NCI-H146 treated with DMSO at 0.1 percent for 48 hours (cell line): Measurements from ENCODE around the gene HSD3B1.
"Not testable (repeated sequence)": the region's sequence is repeated elsewhere in the genome, so short reads cannot be mapped to it uniquely, and the experiment has no call there.

ENCODE experiments used
- DNase-seq: peaks from one replicate; lab custom pipeline; 2025; ENCODE audit not compliant: unreplicated experiment; lab: John Stamatoyannopoulos, UW

The HSD3B1 gene

DNA sequence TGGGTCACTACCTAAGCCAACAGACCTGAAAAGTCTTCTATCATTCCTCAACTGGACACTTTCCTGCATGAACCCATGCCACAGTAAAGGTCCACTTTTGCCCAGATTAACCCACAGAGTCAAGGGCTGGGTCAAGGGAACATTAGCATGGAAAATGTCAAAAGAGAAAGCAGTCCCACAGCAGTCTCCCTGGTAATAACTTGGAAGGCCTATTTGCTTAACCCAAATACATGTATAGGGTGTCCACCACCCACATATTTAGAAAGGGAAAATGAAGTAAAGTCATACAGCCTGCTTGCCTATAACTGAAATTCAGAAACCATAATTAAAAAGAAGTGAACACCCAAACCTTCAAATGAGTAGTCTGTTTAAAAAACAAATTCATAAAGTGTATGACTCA lies 16.1 kb upstream of the HSD3B1 start:
- no peak for DNase-seq

DNA sequence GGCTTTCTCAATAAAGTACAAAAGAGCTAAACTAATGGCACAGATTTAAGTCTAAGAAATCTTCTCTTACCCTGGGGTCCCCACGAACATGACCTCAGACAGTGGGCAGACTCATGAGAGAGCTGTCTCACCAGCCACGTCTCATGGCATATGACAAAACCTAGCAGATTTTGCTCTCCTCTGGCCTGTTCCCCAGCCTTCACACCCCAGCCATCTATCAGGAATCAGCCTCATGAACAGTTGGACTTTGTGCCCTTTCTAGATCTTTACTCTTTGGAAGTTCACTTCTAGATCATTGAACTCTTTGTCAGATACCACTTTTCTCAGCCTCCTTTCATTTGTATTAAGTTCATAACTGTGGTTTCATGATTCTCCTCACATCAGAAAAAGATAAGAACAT lies 14.2 kb upstream of the HSD3B1 start:
- DNase-seq: no peak

DNA sequence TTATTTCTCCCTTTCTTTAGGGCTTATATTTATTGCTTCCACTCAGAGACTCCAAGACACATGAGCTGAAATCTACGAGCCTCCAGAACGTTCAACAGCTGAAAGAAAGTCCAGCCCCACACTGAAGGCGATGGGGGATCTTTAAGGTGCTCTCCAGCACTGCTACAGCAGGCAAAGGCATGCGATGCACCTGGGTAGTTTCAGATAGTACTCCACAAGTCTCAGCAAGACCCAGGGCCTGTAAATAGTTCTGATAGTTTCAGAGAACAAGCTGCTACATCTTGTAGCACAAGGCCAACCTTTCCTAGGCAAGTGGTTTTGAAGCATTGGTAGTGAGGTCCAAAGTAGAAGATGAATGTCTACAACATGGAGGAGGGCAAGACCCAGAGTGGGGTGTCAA lies 2.2 kb upstream of the HSD3B1 start:
- no peak for DNase-seq

DNA sequence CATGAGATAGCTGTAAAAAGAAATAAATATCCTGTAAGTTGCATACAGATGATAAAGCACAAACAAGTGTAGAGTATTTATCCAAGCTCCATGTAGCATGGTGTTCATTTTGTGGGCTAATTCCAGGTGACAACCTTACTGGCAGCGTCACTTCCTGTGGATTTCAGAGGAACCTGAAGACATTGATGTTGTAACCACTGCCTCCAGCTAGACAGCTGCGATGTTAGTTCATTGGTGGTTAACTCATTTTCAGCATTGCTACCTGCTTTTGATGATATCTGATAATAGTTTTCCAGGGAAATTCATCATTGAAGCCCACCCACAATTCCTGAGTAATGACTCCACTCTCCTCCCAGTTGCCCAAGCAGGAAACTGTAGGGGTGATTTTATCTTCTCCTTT lies 3.0 kb downstream of the HSD3B1 start:
- DNase-seq: no peak

DNA sequence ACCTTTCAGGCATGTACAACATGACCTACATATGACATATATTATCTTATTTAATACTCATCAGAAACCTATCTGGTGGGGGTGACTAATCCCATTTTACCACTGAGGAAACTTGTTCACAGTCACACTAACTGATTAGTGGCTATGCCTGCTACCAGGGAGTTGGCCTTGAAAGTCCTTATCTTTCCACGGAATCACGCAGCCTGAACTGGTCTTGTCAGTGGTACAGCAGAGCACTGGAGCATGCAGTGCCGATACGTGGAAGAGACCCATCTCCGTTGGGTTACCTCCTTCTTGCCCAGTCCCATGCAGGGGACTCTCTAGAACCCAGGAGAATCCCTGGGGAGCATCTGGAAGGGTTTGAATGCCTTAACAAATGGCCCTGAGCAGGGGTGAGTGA lies 8.2 kb downstream of the HSD3B1 start:
- DNase-seq: no peak

DNA sequence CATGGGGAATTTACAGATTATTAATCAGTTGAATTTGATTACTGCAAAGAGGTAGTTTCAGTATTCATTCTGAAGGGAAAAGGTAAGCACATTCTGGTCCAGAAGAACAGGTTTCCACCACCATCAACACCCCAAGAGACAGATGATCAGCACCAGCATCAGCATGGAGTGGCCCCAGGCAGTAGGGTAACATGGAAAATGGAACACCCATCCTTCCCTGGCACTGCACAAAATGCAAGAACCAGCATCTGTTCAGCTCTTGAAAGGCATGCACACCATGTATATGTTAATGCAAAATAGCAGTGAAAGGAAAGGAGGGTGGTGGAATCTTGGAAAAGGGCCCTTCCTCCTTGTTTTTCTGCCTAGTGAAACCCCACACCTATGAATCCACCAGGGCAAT lies 9.2 kb downstream of the HSD3B1 start:
- DNase-seq: no peak

DNA sequence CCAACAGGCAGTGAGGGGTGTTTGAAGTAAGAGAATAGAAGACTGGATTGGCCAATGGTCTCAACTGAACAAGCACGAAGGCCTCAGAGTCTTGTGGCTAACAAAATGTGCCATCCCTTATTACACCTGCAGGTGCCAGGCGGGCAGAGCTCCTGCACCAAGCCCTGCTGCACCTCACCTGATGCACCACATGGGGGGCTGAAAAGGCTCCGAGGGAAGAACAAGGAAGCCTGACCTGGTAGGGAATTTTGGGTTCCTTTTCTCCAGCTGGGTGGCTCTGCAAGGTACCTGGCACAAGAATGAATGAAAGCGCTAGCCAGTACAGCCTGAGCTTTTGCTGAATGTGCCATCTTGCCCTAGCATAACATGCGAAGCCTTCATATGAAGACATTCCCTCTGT lies 9.7 kb downstream of the HSD3B1 start:
- no peak for DNase-seq

DNA sequence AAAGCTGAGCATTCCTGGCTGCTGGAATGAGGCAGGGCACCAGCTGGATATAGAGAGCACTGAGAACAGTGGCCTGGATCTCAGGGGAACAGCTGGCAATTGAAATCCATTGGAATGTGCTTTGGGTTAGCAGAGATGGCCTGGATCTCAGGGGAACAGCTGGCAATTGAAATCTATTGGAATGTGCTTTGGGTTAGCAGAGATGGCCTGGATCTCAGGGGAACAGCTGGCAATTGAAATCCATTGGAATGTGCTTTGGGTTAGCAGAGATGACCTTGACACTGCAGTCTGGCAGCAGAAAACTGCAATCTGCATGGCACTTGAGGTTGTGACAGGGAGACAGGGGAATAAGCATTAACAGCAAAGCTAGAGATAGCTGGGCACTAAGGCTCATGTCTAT lies 10.7 kb downstream of the HSD3B1 start:
- not testable (repeated sequence) for DNase-seq

DNA sequence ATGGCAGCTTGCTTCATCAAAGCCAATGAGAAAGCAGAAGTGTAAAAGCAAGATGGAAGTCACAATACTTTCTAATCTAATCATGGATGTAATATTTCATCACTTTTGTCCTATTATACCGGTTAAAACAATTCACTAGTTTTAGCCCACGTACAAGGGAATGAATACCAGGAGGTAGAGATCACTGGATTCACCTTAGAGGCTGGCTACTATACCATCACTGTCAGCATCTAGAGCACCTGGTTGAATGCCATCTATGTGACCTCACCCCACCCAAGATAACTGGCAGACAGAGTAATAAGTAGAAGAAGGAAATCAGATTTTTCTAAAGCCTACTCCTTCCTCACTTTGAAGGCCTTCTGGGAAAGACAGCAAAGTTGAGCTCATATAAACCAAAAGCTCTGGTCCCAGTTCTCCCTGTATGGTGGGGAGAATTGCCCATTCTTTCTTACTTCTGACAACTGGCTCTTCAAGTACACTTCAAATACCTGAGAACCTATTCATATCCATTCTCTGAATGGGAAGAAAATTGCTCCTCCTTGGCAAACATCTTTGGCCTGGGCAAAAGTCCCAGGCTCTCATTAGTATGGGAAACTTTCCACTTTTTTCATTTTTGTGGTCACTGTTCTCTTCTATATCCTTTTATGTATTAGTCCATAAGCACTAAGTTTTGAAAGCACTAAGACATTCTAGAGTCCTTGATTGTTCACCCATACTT lies 24.8 kb downstream of the HSD3B1 start:
- DNase-seq: no peak

DNA sequence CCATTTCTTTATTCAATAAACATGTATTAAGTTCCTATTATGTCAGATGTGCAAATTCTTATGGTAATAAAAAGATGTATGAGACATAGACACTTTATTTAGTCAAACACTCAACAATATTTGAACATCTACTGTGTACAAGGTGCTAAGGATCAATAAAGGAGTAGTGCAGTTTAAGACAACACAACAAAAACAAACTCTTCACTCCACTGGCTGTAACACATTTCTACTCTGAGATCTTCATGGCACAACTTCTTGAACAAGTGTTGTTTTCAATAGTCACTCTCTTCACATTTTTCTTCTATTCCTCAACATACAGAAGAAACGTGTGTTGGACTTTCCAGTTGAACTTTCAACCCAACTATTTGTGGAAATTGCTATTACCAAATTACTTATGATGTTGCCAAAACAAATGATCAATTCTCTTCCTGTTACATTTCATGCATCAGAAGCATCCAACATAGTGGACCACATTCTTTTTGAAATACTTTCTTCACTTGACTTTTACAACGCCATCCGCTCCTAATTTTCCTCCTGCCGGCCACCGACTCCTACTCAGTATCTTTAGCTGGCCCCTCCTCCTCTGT lies 25.4 kb downstream of the HSD3B1 start:
- DNase-seq: no peak

DNA sequence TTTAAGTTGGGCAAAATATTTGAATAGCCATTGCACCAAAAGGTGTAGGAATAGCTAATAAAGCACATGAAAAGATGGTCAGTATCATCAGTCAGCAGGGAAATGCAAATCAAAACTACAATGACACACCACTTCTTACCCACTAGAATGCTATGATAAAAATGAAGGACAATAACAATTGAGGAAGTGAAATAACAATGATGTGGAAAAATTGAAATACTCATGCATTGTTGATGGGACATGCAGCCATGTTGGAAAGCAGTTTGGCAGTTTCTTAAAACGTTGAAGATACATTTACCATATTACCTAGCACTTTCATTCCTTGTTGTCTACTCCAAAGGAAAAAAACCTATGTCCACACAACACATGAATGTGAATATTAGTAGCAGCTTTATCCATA lies 28.4 kb downstream of the HSD3B1 start:
- no peak for DNase-seq

DNA sequence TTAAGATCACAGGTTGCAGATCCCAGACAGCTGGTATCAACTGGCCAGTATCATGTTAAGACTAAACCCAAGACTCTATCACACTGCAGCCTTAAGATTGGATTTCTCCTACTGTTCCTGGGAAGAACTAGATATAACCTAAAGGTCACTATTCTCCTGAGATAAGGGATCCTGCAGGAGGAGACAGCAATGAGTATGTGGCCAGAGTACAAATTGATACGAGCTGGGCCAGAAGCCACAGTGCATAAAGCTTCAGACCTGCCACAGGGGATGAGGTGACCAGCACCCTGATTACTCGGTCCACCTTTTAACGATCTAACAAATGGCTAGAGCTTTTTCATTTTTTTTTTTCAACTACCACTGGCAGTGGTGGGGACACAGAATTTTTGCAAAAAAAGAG lies 31.0 kb downstream of the HSD3B1 start:
- no peak for DNase-seq

DNA sequence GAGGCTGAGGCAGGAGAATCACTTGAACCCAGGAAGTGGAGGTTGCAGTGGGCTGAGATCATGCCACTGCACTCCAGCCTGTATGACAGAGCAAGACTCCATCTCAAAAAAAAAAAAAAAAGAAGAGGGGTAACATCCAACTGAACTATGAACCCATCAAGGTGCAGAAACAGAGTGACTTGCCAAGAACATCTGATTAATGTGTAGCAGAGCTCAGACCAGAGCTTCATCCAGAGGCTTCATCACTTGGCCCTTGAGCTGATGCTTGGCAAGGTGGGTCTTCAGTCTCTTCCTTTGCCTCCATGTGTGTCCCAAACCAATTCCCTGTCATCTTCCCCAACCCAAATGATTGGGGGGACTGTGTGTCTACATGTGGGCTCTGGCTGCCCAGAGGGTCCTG lies 32.6 kb downstream of the HSD3B1 start:
- DNase-seq: no peak

DNA sequence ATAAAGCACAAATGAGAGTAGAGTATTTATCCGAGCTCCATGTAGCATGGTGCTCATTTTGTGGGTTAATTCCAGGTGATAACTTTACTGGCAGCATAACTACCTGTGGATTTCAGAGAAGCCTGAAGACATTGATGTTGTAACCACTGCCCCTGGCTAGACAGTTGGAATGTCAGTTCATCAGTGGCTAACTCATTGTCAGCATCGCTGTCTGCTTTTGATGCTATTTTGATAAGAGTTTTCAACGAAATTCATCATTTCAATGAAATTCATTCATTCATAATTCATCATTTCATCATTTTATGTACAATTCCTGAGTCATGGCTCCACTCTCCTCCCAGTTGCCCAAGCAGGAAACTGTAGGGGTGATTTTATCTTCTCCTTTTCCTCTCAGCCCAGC lies 34.4 kb downstream of the HSD3B1 start:
- no peak for DNase-seq

DNA sequence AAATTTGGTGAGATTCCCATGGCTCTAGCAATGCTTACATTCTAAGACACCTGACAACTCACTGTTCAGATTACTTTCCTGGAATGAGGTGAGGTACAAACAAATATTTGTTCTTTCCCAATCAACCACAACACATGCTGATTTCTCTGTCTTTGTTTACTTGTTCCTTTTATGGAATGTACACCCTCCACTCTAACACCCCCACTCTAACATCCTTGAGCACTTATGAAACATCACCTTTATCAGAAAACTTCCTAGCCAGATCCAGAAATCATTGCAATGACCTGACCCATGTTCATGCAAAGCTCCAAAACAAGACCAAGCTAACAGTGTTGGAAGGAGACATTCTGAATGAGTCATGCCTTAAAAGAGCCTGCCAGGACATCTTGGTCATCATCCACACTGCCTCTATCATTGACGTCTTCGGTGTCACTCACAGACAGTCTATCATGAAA lies 35.5 kb downstream of the HSD3B1 start:
- DNase-seq: no peak

DNA sequence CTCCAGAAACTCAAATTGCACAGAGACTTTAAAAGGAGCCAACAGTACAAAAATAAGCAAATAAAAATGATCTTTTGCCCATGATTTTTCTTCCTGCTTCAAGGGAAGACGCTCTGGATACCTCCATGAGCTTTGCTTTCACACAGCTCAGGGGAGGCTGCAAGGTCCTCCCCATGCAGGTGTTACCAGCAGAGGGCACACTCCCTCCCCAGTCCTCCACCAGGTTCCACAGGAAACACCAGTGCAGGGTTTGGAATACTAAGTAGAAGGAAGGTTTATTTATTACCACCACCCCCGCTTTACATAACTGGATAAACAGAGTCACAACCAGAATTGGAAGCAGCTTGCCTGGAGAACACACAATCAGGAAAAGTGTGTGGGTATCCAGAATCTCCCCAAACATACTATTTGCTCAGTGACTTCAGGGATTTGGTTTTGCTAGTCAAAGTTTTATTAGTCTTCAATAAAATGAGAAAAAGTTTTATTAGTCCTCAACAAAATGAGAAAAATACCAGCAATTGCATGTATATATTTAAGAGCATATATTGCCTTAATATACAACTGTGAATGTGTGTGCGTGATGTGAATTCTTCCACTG lies 37.3 kb downstream of the HSD3B1 start:
- DNase-seq: no peak

DNA sequence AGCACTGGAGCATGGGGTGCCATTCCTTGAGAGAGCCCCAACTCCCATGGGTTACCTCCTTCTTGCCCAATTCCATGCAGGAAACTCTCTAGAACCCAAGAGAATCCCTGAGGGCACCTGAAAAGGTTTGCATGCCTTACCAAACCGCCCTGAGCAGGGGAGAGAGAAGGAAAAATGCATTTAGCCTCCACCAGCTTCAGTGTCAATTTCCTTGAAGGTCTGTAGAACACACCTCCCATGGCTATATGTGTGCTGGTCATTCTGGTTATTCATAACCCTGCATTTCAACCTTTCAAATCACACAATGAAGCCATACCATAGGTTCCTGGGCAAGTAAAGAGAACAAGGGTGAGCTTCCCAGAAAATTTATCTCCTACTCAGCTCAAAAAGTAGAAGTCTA lies 39.6 kb downstream of the HSD3B1 start:
- DNase-seq: no peak

DNA sequence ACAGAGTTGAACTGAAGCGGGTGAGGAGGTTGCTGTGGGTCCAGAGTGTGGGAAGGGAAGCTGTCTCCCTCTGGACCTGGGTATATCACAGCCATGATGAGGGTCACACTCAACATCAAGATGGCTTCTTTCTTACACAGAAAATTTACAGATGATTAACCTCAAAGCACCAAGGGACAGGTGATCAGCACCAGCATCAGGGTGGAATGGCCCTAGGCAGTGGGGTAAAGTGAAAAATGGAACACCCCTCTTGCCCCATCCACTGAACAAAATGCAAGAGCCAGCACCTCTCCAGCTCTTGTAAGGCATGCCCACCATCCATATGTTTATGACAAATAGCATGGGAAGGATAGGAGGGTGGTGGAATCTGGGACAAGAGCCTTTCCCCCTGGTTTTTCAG lies 40.3 kb downstream of the HSD3B1 start:
- no peak for DNase-seq

DNA sequence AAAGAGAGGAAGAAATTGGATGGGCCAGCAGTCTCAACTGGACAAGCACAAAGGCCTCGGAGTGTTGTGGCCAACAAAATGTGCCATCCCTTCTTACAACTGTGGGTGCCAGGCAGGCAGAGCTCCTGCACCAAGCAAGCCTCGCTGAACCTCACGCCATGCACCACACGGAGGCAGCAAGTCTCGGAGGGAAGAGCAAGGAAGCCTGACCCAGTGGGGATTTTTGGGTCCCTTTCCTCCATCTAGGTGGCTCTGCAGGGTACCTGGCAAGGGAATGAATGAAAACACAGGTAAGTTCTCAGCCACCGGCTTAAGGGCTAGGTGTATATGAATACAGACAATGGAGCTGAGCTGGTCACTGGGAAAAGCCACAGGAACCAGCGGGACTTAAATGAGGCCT lies 40.8 kb downstream of the HSD3B1 start:
- DNase-seq: no peak

DNA sequence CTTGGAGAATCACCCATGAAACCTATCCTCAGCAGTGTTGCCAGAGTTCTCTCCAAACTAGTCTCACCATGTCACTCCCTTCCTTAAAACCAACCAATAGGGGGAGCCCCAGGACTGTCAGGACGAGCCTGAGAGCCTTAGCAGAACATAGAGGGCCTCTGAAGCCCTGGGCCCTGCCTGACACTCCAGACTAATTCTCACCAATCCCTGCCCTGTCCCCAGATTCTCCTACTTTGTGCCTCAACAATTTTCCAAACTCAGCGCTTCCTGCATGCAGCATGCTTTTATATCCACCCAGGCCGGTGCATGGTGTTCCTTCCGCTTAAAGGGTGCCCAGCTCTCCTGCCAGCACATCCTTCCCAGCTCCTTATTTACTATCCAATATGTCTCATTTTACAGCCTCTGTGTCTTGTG lies 42.7 kb downstream of the HSD3B1 start:
- DNase-seq: peak; percentile 27

DNA sequence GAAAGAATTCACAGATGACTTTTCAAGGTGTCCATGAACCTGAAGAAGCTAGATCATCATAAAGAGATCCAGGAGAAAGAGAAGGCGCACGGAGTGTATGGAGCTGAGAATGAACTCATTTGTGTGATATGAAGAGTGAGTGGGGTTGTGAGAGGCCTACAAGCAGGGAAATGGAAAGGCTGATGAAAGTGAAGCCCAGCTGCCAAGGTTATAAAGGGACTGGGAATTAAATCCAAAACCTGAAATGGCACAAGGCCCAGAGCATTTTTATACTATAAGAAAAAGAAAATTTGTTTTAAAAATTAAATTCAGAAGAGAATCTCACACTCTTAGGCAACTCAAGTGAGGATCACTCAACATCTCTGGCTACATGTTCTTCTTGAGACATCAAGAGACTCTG lies 43.4 kb downstream of the HSD3B1 start:
- DNase-seq: no peak

DNA sequence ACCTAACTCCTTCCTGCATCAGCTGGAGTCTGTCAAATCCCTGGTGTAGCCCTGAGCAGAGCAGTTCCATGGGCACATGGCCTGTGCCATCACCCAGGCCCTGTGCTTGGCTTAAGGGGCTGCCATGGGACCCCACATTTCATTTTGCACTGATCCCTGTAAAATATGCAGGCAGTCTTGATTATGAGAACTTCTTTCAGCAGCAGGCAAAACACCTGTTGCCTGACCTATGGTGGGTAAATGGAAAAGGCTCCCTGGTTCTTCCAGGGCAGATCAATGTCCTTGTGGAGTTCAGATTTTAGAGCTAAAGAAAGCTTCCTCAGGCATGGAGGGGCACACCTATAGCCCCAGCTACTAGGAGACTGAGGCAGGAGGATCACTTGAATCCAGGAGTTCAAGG lies 44.2 kb downstream of the HSD3B1 start:
- no peak for DNase-seq

DNA sequence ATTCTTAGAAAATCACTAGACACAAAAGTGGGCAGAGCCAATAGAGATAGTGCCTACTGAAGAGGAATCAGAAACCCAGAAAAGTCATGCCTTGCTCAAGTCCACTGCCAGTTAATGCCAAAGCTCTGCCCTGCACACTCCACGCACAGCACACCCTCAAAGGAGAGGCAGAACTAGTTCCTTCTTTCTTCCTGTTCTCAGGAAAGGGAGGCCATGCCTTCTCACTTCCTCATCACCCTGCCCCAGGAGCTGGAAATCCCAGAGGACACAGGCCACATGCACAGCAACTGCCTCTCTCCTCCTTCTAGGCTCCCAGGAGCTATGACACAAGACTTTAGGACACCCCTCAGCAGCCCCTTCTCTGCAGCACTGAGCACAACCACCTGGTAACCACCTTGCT lies 45.6 kb downstream of the HSD3B1 start:
- DNase-seq: not testable (repeated sequence)
